ENCODE measurements around the gene SVIL.

- TF ChIP-seq CTCF (IDR thresholded peaks at IDR 0.05) (no peak), EZH2phosphoT487 (IDR thresholded peaks at IDR 0.05) (no peak), EZH2 (IDR thresholded peaks at IDR 0.05) (no peak)
Observed at GRCh38 chr10:29613196-29613595, 21.6 kb downstream of the SVIL start.
